Right renal pelvis (tissue), 4 donors: ENCODE results near the gene PATL1. TPM values are rescaled to one million over a fixed set of nuclear protein-coding genes. Genes with fewer than 3 reads are reported as not detected.
A peak's percentile ranks its signal among the peaks of the same experiment; 100 is the strongest.
"Not testable (repeated sequence)": the region's sequence is repeated elsewhere in the genome, so short reads cannot be mapped to it uniquely, and the experiment has no call there.

Experiments used
- DNase-seq, 4 donors: peaks; one replicate each; pipeline ENCODE4 v3.0.0-alpha.2; 2013; ENCODE audit warnings: low read depth in 4 of 4, low spot score in 3 of 4, missing footprints in 1 of 4
- polyA plus RNA-seq, 4 donors: library from polyadenylated mRNA; unstranded; fragments of 120-200 nt; gene quantifications; one replicate each; pipeline ENCODE4 v1.2.1, GENCODE V29; 2013; ENCODE audit not compliant: insufficient read length in 4 of 4

Gene PATL1
- 10 to 100 TPM; 37.8 to 50.2 (median 43.8) TPM for polyA plus RNA-seq

- peak; percentile 98 to 99 (median 98) for DNase-seq
Observed at GRCh38 chr11:59668950-59669610, at the start of gene PATL1. Gene PATL1, minus strand, starts transcription at chr11:59669037. Its CDS starts 142 bp downstream, at chr11:59668895.

GRCh38 chr11:59716051-59716450, 47.2 kb upstream of the PATL1 start:
- no peak for DNase-seq

- DNase-seq: no peak
Observed at GRCh38 chr11:59713745-59714144, 44.9 kb upstream of the PATL1 start, which contains the start of gene OR10V1. Gene OR10V1, minus strand, starts transcription at chr11:59713845. Its CDS starts 0 bp downstream, at chr11:59713845.

GRCh38 chr11:59710136-59710847, 41.5 kb upstream of the PATL1 start:
- no peak for DNase-seq

GRCh38 chr11:59708537-59708936, 39.7 kb upstream of the PATL1 start:
- DNase-seq: no peak

- DNase-seq: no peak
Observed at GRCh38 chr11:59707371-59707770, 38.5 kb upstream of the PATL1 start.

- DNase-seq: no peak
Observed at GRCh38 chr11:59706518-59707285, 37.9 kb upstream of the PATL1 start.

- DNase-seq: no peak
Observed at GRCh38 chr11:59705294-59705693, 36.5 kb upstream of the PATL1 start.

- DNase-seq: not testable (repeated sequence)
Observed at GRCh38 chr11:59703515-59703914, 34.7 kb upstream of the PATL1 start.

- DNase-seq: not testable (repeated sequence)
Observed at GRCh38 chr11:59700157-59700556, 31.3 kb upstream of the PATL1 start.

- no peak for DNase-seq
Observed at GRCh38 chr11:59698506-59698905, 29.7 kb upstream of the PATL1 start.

- DNase-seq: no peak
Observed at GRCh38 chr11:59692915-59693314, 24.1 kb upstream of the PATL1 start.

GRCh38 chr11:59691156-59691555, 22.3 kb upstream of the PATL1 start:
- DNase-seq: no peak

GRCh38 chr11:59689015-59689414, 20.2 kb upstream of the PATL1 start:
- no peak for DNase-seq

- DNase-seq: not testable (repeated sequence)
Observed at GRCh38 chr11:59681260-59681725, 12.5 kb upstream of the PATL1 start.

- peak in 3 of 4 donors; percentile 37 to 46 (median 44) for DNase-seq
Observed at GRCh38 chr11:59680287-59681154, 11.7 kb upstream of the PATL1 start.

- DNase-seq: no peak
Observed at GRCh38 chr11:59679347-59679746, 10.5 kb upstream of the PATL1 start.

GRCh38 chr11:59678813-59679165, 10.0 kb upstream of the PATL1 start:
- no peak for DNase-seq

GRCh38 chr11:59678118-59678812, 9.4 kb upstream of the PATL1 start:
- no peak for DNase-seq

- no peak for DNase-seq
Observed at GRCh38 chr11:59676205-59676604, 7.4 kb upstream of the PATL1 start.
